Body of pancreas (tissue), 4 donors: ENCODE data around the gene PTPRN2.

ENCODE experiments used
- POLR2A ChIP-seq, 3 donors: fragments of 450-650 bp; IDR thresholded peaks; one replicate each; pipeline ENCODE4 v1.6.1; 2016; ENCODE audit warnings: antibody characterized with exemption in 3 of 3, mild to moderate bottlenecking in 2 of 3
- TF ChIP-seq, protein P1 (sequence below), 7 experiments: fragments of 450-650 bp in 4 of 7; fragments of 200-600 bp in 3 of 7; sonication (generic) in 3 of 7; IDR thresholded peaks; one replicate each; pipeline ENCODE4 v1.5.1; 2016 to 2019; ENCODE audit warnings: antibody characterized with exemption in 7 of 7

GRCh38 chr7:157738066-157738460 is 849.6 kb downstream of the PTPRN2 start:
- TF ChIP-seq, protein P1, sequence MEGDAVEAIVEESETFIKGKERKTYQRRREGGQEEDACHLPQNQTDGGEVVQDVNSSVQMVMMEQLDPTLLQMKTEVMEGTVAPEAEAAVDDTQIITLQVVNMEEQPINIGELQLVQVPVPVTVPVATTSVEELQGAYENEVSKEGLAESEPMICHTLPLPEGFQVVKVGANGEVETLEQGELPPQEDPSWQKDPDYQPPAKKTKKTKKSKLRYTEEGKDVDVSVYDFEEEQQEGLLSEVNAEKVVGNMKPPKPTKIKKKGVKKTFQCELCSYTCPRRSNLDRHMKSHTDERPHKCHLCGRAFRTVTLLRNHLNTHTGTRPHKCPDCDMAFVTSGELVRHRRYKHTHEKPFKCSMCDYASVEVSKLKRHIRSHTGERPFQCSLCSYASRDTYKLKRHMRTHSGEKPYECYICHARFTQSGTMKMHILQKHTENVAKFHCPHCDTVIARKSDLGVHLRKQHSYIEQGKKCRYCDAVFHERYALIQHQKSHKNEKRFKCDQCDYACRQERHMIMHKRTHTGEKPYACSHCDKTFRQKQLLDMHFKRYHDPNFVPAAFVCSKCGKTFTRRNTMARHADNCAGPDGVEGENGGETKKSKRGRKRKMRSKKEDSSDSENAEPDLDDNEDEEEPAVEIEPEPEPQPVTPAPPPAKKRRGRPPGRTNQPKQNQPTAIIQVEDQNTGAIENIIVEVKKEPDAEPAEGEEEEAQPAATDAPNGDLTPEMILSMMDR (IDR thresholded peaks at IDR 0.05), result no peak
- TF ChIP-seq POLR2A (IDR thresholded peaks at IDR 0.05), result no peak
